ENCODE results near the gene TTLL13. TPM values are rescaled to one million over a fixed set of nuclear protein-coding genes. Genes with fewer than 3 reads are reported as not detected.

TTLL13 gene
- polyA plus RNA-seq, 1 donor from 2014 or later = 0.33 TPM

DNA sequence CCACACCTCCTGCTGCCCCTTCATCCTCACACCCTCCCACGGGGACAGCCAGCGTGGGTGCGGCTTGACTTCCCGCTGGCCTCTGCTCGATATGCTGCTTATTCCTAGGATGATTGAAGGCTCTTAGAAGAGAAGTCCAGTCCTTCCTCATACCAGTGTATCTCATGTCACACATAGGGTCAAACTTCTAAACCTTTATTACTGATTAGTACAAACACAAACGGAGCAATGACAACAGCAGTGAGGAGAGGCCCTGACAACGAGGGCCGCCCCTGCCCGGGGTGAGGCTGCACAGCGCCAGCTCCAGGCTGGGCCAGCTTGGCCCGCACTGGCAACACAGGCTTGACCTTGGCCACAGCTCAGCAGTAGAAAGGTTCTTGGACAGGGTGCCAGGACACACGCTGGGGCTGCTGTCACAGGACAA lies 19.3 kb upstream of the TTLL13 start:
- no peak overlapping the region for H3K4me3 ChIP-seq (ENCODE audit: low read length)
- H3K27ac ChIP-seq (ENCODE audit: low read length) = no peak overlapping the region
- no peaks in the 10 kb centered on the region for H3K27me3 ChIP-seq (ENCODE audit: insufficient read depth, low read depth, low read length)
- H2AFZ ChIP-seq (ENCODE audit: low read depth, low read length) = no peak overlapping the region
- H3K9me2 ChIP-seq (ENCODE audit: insufficient read depth, low read length) = no peaks in the 10 kb centered on the region
- TF ChIP-seq RAD21 (conservative IDR thresholded peaks at IDR 0.05) (no peak), REST (IDR thresholded peaks at IDR 0.05; ENCODE audit: borderline replicate concordance) (no peak), MXI1 (conservative IDR thresholded peaks at IDR 0.05; ENCODE audit: poor library complexity, severe bottlenecking) (no peak), POLR2AphosphoS5 (IDR thresholded peaks at IDR 0.05) (no peak), SMC3 (conservative IDR thresholded peaks at IDR 0.05; ENCODE audit: poor library complexity) (no peak), EZH2 (IDR thresholded peaks at IDR 0.05; ENCODE audit: borderline replicate concordance, insufficient read depth, low read length, poor library complexity, severe bottlenecking) (no peak), EP300 (conservative IDR thresholded peaks at IDR 0.05; ENCODE audit: poor library complexity, severe bottlenecking) (no peak), TAF1 (IDR thresholded peaks at IDR 0.05; ENCODE audit: low read depth) (no peak)
- TF ChIP-seq, protein P1, sequence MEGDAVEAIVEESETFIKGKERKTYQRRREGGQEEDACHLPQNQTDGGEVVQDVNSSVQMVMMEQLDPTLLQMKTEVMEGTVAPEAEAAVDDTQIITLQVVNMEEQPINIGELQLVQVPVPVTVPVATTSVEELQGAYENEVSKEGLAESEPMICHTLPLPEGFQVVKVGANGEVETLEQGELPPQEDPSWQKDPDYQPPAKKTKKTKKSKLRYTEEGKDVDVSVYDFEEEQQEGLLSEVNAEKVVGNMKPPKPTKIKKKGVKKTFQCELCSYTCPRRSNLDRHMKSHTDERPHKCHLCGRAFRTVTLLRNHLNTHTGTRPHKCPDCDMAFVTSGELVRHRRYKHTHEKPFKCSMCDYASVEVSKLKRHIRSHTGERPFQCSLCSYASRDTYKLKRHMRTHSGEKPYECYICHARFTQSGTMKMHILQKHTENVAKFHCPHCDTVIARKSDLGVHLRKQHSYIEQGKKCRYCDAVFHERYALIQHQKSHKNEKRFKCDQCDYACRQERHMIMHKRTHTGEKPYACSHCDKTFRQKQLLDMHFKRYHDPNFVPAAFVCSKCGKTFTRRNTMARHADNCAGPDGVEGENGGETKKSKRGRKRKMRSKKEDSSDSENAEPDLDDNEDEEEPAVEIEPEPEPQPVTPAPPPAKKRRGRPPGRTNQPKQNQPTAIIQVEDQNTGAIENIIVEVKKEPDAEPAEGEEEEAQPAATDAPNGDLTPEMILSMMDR (IDR thresholded peaks at IDR 0.05; ENCODE audit: poor library complexity, severe bottlenecking) = no peak
- H3K36me3 ChIP-seq (ENCODE audit: insufficient read depth, low read length) = no peaks in the 10 kb centered on the region
- H3F3A ChIP-seq (ENCODE audit: insufficient read depth, low read length, poor library complexity, severe bottlenecking) = no peaks in the 10 kb centered on the region
- H3K9ac ChIP-seq (ENCODE audit: low read length) = no peak overlapping the region
- H3K79me2 ChIP-seq (replicated peaks; ENCODE audit: insufficient read depth, low read length) = no peaks in the 10 kb centered on the region
- no peak overlapping the region for H3K4me2 ChIP-seq (ENCODE audit: low read length)
- H4K20me1 ChIP-seq (ENCODE audit: insufficient read depth) = no peaks in the 10 kb centered on the region
- no peaks in the 10 kb centered on the region for H3K9me3 ChIP-seq (ENCODE audit: low read length)

- Histone ChIP-seq H3K9ac (ENCODE audit: low read length) (no peak overlapping the region), H3K27me3 (ENCODE audit: insufficient read depth, low read depth, low read length) (no peaks in the 10 kb centered on the region), H3K79me2 (replicated peaks; ENCODE audit: insufficient read depth, low read length) (no peaks in the 10 kb centered on the region), H3F3A (ENCODE audit: insufficient read depth, low read length, poor library complexity, severe bottlenecking) (no peaks in the 10 kb centered on the region), H3K4me2 (ENCODE audit: low read length) (no peak overlapping the region), H2AFZ (ENCODE audit: low read depth, low read length) (no peak overlapping the region), H3K4me3 (ENCODE audit: low read length) (no peak overlapping the region), H3K36me3 (ENCODE audit: insufficient read depth, low read length) (no peaks in the 10 kb centered on the region), H3K9me3 (ENCODE audit: low read length) (no peaks in the 10 kb centered on the region), H3K27ac (ENCODE audit: low read length) (no peak overlapping the region), H4K20me1 (ENCODE audit: insufficient read depth) (no peaks in the 10 kb centered on the region), H3K9me2 (ENCODE audit: insufficient read depth, low read length) (no peaks in the 10 kb centered on the region)
- TF ChIP-seq, protein P1 (IDR thresholded peaks at IDR 0.05; ENCODE audit: poor library complexity, severe bottlenecking) = no peak
- TF ChIP-seq MXI1 (conservative IDR thresholded peaks at IDR 0.05; ENCODE audit: poor library complexity, severe bottlenecking) = no peak
- TF ChIP-seq RAD21 (conservative IDR thresholded peaks at IDR 0.05) = no peak
- no peak for TF ChIP-seq REST (IDR thresholded peaks at IDR 0.05; ENCODE audit: borderline replicate concordance)
- TF ChIP-seq EZH2 (IDR thresholded peaks at IDR 0.05; ENCODE audit: borderline replicate concordance, insufficient read depth, low read length, poor library complexity, severe bottlenecking) = no peak
- no peak for TF ChIP-seq EP300 (conservative IDR thresholded peaks at IDR 0.05; ENCODE audit: poor library complexity, severe bottlenecking)
- TF ChIP-seq TAF1 (IDR thresholded peaks at IDR 0.05; ENCODE audit: low read depth) = no peak
- no peak for TF ChIP-seq POLR2AphosphoS5 (IDR thresholded peaks at IDR 0.05)
- TF ChIP-seq SMC3 (conservative IDR thresholded peaks at IDR 0.05; ENCODE audit: poor library complexity) = no peak
These were observed 18.7 kb upstream of the TTLL13 start for GRCh38 chr15:90230610-90231009.
